BE2C (cell line): ENCODE data around the gene DPEP3.

Experiments
- DNase-seq: peaks from one replicate; pipeline ENCODE4 v3.0.0-alpha.2; 2020
- H3K27me3 ChIP-seq: fragments of 250-450 bp; sonication (Bioruptor Pico); 2 replicates; pipeline ENCODE4 v1.5.1; 2020; ENCODE audit warnings: mild to moderate bottlenecking
- H3K36me3 ChIP-seq: fragments of 250-450 bp; sonication (Bioruptor Pico); 2 replicates; pipeline ENCODE4 v1.5.1; 2020; ENCODE audit warnings: mild to moderate bottlenecking
- H3K4me1 ChIP-seq: fragments of 250-450 bp; sonication (Bioruptor Pico); 2 replicates; pipeline ENCODE4 v1.5.1; 2020
- H3K4me3 ChIP-seq: 2 replicates; pipeline ENCODE4 v1.5.1; 2011; ENCODE audit warnings: low read depth, low read length
- H3K9me3 ChIP-seq: fragments of 250-450 bp; sonication (Bioruptor Pico); 2 replicates; pipeline ENCODE4 v1.5.1; 2020
- CTCF ChIP-seq: IDR thresholded peaks from 2 replicates; pipeline ENCODE4 v1.5.1; 2012; ENCODE audit warnings: mild to moderate bottlenecking, low read depth, low read length

DPEP3 gene

GRCh38 chr16:67944690-67945391 lies 35.5 kb downstream of the DPEP3 start:
- Histone ChIP-seq H3K4me3 (no peak overlapping the region), H3K27me3 (no peaks in the 10 kb centered on the region), H3K9me3 (no peaks in the 10 kb centered on the region), H3K36me3 (no peaks in the 10 kb centered on the region), H3K4me1 (peaks cover 7% of the 10 kb centered on the region)
- no peak for DNase-seq
- no peak for TF ChIP-seq CTCF

GRCh38 chr16:67943619-67944504 lies 36.4 kb downstream of the DPEP3 start, which contains the start of gene LCAT:
Gene LCAT (minus strand): TSS chr16:67944120. CDS start chr16:67944101, 19 bp downstream.
- no peaks in the 10 kb centered on the region for H3K36me3 ChIP-seq
- no peaks in the 10 kb centered on the region for H3K27me3 ChIP-seq
- no peak within 1 kb of the TSS for H3K4me3 ChIP-seq
- H3K4me1 ChIP-seq = peaks cover 7% of the 10 kb centered on the region
- no peak for DNase-seq
- TF ChIP-seq CTCF = no peak
- H3K9me3 ChIP-seq = no peaks in the 10 kb centered on the region

- no peaks in the 10 kb centered on the region for H3K27me3 ChIP-seq
- no peaks in the 10 kb centered on the region for H3K9me3 ChIP-seq
- no peaks in the 10 kb centered on the region for H3K36me3 ChIP-seq
- H3K4me1 ChIP-seq = peaks cover 7% of the 10 kb centered on the region
- H3K4me3 ChIP-seq = no peak overlapping the region
- TF ChIP-seq CTCF = no peak
- DNase-seq = no peak
Measured at GRCh38 chr16:67943256-67943618, 37.1 kb downstream of the DPEP3 start.

GRCh38 chr16:67942510-67943255 lies 37.6 kb downstream of the DPEP3 start:
- no peak for TF ChIP-seq CTCF
- Histone ChIP-seq H3K9me3 (no peaks in the 10 kb centered on the region), H3K4me1 (peaks cover 7% of the 10 kb centered on the region), H3K4me3 (no peak overlapping the region), H3K27me3 (no peaks in the 10 kb centered on the region), H3K36me3 (no peaks in the 10 kb centered on the region)
- DNase-seq = peak; percentile 24

GRCh38 chr16:67942200-67942509 lies 38.1 kb downstream of the DPEP3 start:
- H3K9me3 ChIP-seq = no peaks in the 10 kb centered on the region
- peaks cover 7% of the 10 kb centered on the region for H3K4me1 ChIP-seq
- H3K27me3 ChIP-seq = no peaks in the 10 kb centered on the region
- H3K4me3 ChIP-seq = no peak overlapping the region
- peak; percentile 90 for TF ChIP-seq CTCF
- no peaks in the 10 kb centered on the region for H3K36me3 ChIP-seq
- peak; percentile 61 for DNase-seq
